Measurements from ENCODE around the gene ODF4. TPM values are rescaled to one million over a fixed set of nuclear protein-coding genes. Genes with fewer than 3 reads are reported as not detected.

ODF4 gene
- total RNA-seq, 1 experiment from 2014 or later: not detected

GRCh38 chr17:8312726-8313600 is 26.7 kb upstream of the ODF4 start:
- Mint-ChIP-seq H3K4me3 (ENCODE audit: unreplicated experiment) (no peak overlapping the region), H3K27me3 (ENCODE audit: insufficient read depth, unreplicated experiment) (peaks cover 52% of the 10 kb centered on the region), H3K27ac (ENCODE audit: low read depth, unreplicated experiment) (no peak overlapping the region), H3K4me1 (ENCODE audit: insufficient read depth, unreplicated experiment) (peaks cover 5% of the 10 kb centered on the region), H3K9me3 (ENCODE audit: unreplicated experiment) (no peaks in the 10 kb centered on the region), H3K36me3 (ENCODE audit: insufficient read depth, unreplicated experiment) (no peaks in the 10 kb centered on the region)
- POLR2A ChIA-PET: no interaction called here
- CTCF ChIA-PET: interaction anchor here (0.7 to 1.4 kb wide), 3 partner anchors 8 to 13 kb away, joined by 3 to 5 read pairs (median 4); no protein-coding TSS in a partner anchor
- intact Hi-C loops (cut with micrococcal nuclease): no loop called here
- no peak for TF ChIP-seq CTCF (IDR thresholded peaks at IDR 0.05; ENCODE audit: unreplicated experiment)
- BruUV-seq (replicated peaks): no TSS peak
- DNase-seq (ENCODE audit: unreplicated experiment): no peak

DNA sequence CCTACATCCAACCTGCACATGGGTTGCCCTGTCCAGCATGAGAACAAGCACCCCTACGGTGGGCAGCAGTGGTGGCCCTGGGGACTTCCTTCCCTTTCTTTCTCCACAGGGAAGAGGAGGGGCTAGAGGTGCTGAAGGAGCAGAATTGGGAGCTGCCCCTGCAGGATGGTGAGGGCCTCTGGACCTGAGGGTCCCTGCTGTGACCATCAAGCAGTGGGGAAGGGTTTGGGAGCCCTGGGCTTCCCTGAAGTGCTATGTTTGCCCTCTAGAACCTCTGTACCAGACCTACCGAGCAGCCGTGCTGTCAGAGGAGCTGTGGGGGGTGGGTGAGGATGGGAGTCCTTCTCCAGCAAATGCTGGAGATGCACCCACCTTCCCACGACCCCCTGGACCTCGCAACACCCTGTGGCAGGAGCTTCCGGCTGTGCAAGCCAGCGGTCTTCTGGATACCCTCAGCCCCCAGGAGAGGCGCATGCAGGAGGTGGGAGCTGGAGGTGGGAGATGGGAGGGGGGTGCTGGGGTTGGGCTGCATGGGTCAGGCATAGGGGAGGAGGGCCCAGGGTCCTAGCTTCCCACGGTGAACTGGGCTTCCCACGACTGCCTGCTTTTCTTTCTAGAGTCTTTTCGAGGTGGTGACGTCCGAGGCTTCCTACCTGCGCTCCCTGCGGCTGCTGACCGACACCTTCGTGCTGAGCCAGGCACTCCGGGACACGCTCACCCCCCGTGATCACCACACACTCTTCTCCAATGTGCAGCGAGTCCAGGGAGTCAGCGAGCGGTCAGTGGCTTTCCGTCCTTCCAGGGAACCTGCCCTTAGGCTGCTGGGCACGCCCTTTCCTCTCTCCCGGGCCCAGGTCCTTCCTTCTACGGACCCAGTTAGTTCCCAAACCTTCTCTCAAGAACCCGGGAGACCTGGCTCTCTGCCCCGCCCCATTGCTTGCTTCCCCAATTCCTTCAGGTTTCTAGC is 24.6 kb upstream of the ODF4 start:
- DNase-seq (ENCODE audit: unreplicated experiment): no peak
- no TSS peak for BruUV-seq (replicated peaks)
- ChIA-PET POLR2A (interaction anchor here (0.9 kb wide), 1 partner anchor 15 kb away, joined by 4 read pairs; no protein-coding TSS in a partner anchor), CTCF (interaction anchor here (0.6 to 0.9 kb wide), 2 partner anchors 14 to 228 kb away, joined by 3 to 4 read pairs; no protein-coding TSS in a partner anchor)
- Mint-ChIP-seq H3K4me3 (ENCODE audit: unreplicated experiment) (no peak overlapping the region), H3K27ac (ENCODE audit: low read depth, unreplicated experiment) (no peak overlapping the region), H3K9me3 (ENCODE audit: unreplicated experiment) (peaks cover 2% of the 10 kb centered on the region), H3K27me3 (ENCODE audit: insufficient read depth, unreplicated experiment) (peaks cover 56% of the 10 kb centered on the region), H3K36me3 (ENCODE audit: insufficient read depth, unreplicated experiment) (no peaks in the 10 kb centered on the region), H3K4me1 (ENCODE audit: insufficient read depth, unreplicated experiment) (peaks cover 5% of the 10 kb centered on the region)
- intact Hi-C loops (cut with micrococcal nuclease): no loop called here
- no peak for TF ChIP-seq CTCF (IDR thresholded peaks at IDR 0.05; ENCODE audit: unreplicated experiment)

DNA sequence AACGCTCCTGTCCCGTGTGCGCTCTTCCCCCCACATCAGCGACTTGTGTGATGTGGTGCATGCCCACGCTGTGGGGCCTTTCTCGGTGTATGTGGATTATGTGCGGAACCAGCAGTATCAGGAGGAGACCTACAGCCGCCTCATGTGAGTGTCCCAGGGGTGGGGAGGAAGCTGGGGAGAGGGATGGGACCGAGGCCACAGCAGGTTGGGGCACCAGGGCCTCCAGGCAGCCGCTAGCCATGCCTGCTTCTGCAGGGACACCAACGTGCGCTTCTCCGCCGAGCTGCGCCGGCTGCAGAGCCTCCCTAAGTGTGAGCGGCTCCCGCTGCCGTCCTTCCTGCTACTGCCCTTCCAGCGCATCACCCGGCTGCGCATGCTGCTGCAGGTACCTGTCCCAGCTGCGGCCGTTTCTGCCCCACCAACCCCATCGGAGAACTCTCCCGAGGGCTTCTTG is 23.8 kb upstream of the ODF4 start:
- no peak for TF ChIP-seq CTCF (IDR thresholded peaks at IDR 0.05; ENCODE audit: unreplicated experiment)
- H3K36me3 Mint-ChIP-seq (ENCODE audit: insufficient read depth, unreplicated experiment): no peaks in the 10 kb centered on the region
- no peak for DNase-seq (ENCODE audit: unreplicated experiment)
- no TSS peak for BruUV-seq (replicated peaks)
- H3K4me3 Mint-ChIP-seq (ENCODE audit: unreplicated experiment): no peak overlapping the region
- peaks cover 63% of the 10 kb centered on the region for H3K27me3 Mint-ChIP-seq (ENCODE audit: insufficient read depth, unreplicated experiment)
- ChIA-PET CTCF (interaction anchor here (0.6 to 0.9 kb wide), 2 partner anchors 15 to 46 kb away, joined by 3 to 4 read pairs; no protein-coding TSS in a partner anchor), POLR2A (no interaction called here)
- peaks cover 5% of the 10 kb centered on the region for H3K4me1 Mint-ChIP-seq (ENCODE audit: insufficient read depth, unreplicated experiment)
- no peak overlapping the region for H3K27ac Mint-ChIP-seq (ENCODE audit: low read depth, unreplicated experiment)
- intact Hi-C loops (cut with micrococcal nuclease): no loop called here
- peaks cover 6% of the 10 kb centered on the region for H3K9me3 Mint-ChIP-seq (ENCODE audit: unreplicated experiment)

Measured in MCF 10A (cell line).